Lung microvascular endothelial cell (primary cell): Measurements from ENCODE around the gene MEIS1. TPM values are rescaled to one million over a fixed set of nuclear protein-coding genes. Genes with fewer than 3 reads are reported as not detected.
"Not testable (repeated sequence)": the region's sequence is repeated elsewhere in the genome, so short reads cannot be mapped to it uniquely, and the experiment has no call there.

Experiments used
- DNase-seq, 2 donors: peaks; one replicate each; pipeline versions ENCODE4 v3.0.0 to v3.0.0-alpha.2; 2010; ENCODE audit warnings: low read depth in 2 of 2
- total RNA-seq: library from RNA; depleted of rRNA; stranded (reverse); fragments of >200 nt; gene quantifications from 2 replicates; pipeline ENCODE4 v1.2.1, GENCODE V29; 2014

Gene MEIS1
- 8.1 and 8.9 TPM in 2 replicates for total RNA-seq

GRCh38 chr2:66434679-66435548 lies at the start of gene MEIS1:
Gene MEIS1, plus strand, starts transcription at chr2:66435125. Its CDS starts 732 bp downstream, at chr2:66435857.
- DNase-seq: peak; percentile 89 to 96

GRCh38 chr2:66387016-66387753 lies 47.7 kb upstream of the MEIS1 start:
- no peak for DNase-seq

- DNase-seq: no peak
These were observed 45.2 kb upstream of the MEIS1 start for GRCh38 chr2:66389651-66390131.

- no peak for DNase-seq
These were observed 44.8 kb upstream of the MEIS1 start for GRCh38 chr2:66390152-66390551.

- DNase-seq: no peak
These were observed 44.1 kb upstream of the MEIS1 start for GRCh38 chr2:66390811-66391210.

- not testable (repeated sequence) for DNase-seq
These were observed 43.7 kb upstream of the MEIS1 start for GRCh38 chr2:66391240-66391639.

GRCh38 chr2:66405473-66405872 lies 29.5 kb upstream of the MEIS1 start:
- no peak for DNase-seq

GRCh38 chr2:66408905-66409304 lies 26.0 kb upstream of the MEIS1 start:
- DNase-seq: peak in 1 of 2 donors; percentile 56

GRCh38 chr2:66412874-66413273 lies 22.1 kb upstream of the MEIS1 start:
- no peak for DNase-seq

- DNase-seq: no peak
These were observed 20.0 kb upstream of the MEIS1 start for GRCh38 chr2:66414896-66415295.

- DNase-seq: no peak
These were observed 16.5 kb upstream of the MEIS1 start for GRCh38 chr2:66418381-66418780.

- DNase-seq: no peak
These were observed 13.3 kb upstream of the MEIS1 start for GRCh38 chr2:66421612-66422011.

- no peak for DNase-seq
These were observed 11.4 kb upstream of the MEIS1 start for GRCh38 chr2:66423391-66424124.

GRCh38 chr2:66426244-66427111 lies 8.4 kb upstream of the MEIS1 start:
- DNase-seq: no peak

- DNase-seq: no peak
These were observed 7.6 kb upstream of the MEIS1 start for GRCh38 chr2:66427300-66427699.

GRCh38 chr2:66428986-66429612 lies 5.8 kb upstream of the MEIS1 start:
- peak; percentile 74 to 80 for DNase-seq

GRCh38 chr2:66429693-66430504 lies 5.0 kb upstream of the MEIS1 start:
- DNase-seq: no peak

- no peak for DNase-seq
These were observed 4.2 kb upstream of the MEIS1 start for GRCh38 chr2:66430505-66431273.

GRCh38 chr2:66431274-66431642 lies 3.7 kb upstream of the MEIS1 start:
- no peak for DNase-seq
